ENCODE measurements around the gene CAPN9.
"Not testable (repeated sequence)": the region's sequence is repeated elsewhere in the genome, so short reads cannot be mapped to it uniquely, and the experiment has no call there.

GRCh38 chr1:230721849-230722522 is 25.2 kb upstream of the CAPN9 start:
- TF ChIP-seq CTCF, POLR2A (IDR thresholded peaks at IDR 0.05): not testable (repeated sequence)
